HCT116 (cell line): Measurements from ENCODE around the gene ETS2.

Source experiments
- POLR2A ChIP-seq: IDR thresholded peaks from 2 replicates; pipeline ENCODE4 v1.7.0; 2011; ENCODE audit warnings: borderline replicate concordance; ENCODE audit not compliant: insufficient read depth, insufficient read length; ENCODE audit errors: extremely low read depth
- YY1 ChIP-seq: IDR thresholded peaks from 2 replicates; pipeline ENCODE4 v1.6.1; 2011; ENCODE audit warnings: low read length, low read depth, moderate library complexity, mild to moderate bottlenecking; ENCODE audit not compliant: insufficient replicate concordance; ENCODE audit errors: extremely low read depth
- TF ChIP-seq, protein P1 (sequence below), 3 experiments: fragments of 200-600 bp in 1 of 3; sonication (generic) in 1 of 3; IDR thresholded peaks in 2 of 3; conservative IDR thresholded peaks in 1 of 3; 2 replicates each; pipeline ENCODE4 v1.5.1; 2012 to 2017; ENCODE audit warnings: low read depth in 2 of 3, low read length in 2 of 3, antibody characterized with exemption in 1 of 3, borderline replicate concordance in 1 of 3, control low read depth in 1 of 3, mild to moderate bottlenecking in 1 of 3, mixed read lengths in 1 of 3, mixed run types in 1 of 3, moderate library complexity in 1 of 3; ENCODE audit not compliant: insufficient read depth in 1 of 3

DNA sequence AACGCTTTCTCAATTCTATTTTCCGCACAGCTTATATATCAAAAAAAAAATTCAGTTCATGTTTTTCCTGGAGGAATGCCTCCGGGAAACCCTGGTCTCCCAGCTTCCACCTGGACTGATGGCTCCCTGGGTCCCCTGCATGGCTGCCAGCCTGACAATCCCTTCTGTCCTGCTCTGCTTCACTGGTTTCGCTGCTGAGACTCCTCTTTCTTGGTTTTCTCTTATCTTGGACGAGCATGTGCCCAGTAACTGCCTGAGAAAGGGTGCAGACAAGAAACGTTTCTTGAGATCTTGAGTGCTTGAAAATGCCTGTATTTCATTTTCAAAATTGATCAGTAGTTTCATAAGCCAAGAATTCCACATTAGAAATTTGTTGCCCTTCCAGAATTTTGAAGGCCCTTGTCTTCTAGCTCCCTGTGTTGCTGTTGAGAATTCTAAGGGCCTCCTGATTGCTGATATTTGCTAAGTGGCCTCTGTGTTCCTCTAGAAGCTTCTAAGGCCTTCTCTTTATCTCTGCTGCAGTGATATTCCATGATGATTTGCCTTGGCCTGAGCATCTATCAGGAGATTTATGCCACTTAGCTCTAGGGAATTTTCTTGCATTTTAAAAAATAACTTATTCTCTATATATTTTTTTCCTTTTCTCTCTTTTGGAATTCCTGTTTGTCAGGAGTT, 44.7 kb downstream of the ETS2 start:
- TF ChIP-seq POLR2A (no peak), YY1 (no peak)
- TF ChIP-seq, protein P1, sequence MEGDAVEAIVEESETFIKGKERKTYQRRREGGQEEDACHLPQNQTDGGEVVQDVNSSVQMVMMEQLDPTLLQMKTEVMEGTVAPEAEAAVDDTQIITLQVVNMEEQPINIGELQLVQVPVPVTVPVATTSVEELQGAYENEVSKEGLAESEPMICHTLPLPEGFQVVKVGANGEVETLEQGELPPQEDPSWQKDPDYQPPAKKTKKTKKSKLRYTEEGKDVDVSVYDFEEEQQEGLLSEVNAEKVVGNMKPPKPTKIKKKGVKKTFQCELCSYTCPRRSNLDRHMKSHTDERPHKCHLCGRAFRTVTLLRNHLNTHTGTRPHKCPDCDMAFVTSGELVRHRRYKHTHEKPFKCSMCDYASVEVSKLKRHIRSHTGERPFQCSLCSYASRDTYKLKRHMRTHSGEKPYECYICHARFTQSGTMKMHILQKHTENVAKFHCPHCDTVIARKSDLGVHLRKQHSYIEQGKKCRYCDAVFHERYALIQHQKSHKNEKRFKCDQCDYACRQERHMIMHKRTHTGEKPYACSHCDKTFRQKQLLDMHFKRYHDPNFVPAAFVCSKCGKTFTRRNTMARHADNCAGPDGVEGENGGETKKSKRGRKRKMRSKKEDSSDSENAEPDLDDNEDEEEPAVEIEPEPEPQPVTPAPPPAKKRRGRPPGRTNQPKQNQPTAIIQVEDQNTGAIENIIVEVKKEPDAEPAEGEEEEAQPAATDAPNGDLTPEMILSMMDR (IDR thresholded peaks at IDR 0.05 in 2 of 3, conservative IDR thresholded peaks at IDR 0.05 in 1 of 3; ENCODE audit: borderline replicate concordance in 1 of 3, insufficient read depth in 1 of 3, low read depth in 2 of 3, low read length in 2 of 3): no peak
